ENCODE data around the gene PSMD7. TPM values are rescaled to one million over a fixed set of nuclear protein-coding genes. Genes with fewer than 3 reads are reported as not detected.

PSMD7 gene
- total and polyA plus RNA-seq, 2 of the 13 experiments (the other 11 are each of a cell fraction or from before 2014, with no cell fraction given) = 105 to 224 TPM

GRCh38 chr16:74296432-74297144 lies at the start of gene PSMD7 (continued):
- peak; percentile 81 for TF ChIP-seq BATF2 (CRISPR knock-in tag; IDR thresholded peaks at IDR 0.05)
- peak; percentile 95 for TF ChIP-seq BRF2 (CRISPR knock-in tag; IDR thresholded peaks at IDR 0.05)
- TF ChIP-seq, protein P1, sequence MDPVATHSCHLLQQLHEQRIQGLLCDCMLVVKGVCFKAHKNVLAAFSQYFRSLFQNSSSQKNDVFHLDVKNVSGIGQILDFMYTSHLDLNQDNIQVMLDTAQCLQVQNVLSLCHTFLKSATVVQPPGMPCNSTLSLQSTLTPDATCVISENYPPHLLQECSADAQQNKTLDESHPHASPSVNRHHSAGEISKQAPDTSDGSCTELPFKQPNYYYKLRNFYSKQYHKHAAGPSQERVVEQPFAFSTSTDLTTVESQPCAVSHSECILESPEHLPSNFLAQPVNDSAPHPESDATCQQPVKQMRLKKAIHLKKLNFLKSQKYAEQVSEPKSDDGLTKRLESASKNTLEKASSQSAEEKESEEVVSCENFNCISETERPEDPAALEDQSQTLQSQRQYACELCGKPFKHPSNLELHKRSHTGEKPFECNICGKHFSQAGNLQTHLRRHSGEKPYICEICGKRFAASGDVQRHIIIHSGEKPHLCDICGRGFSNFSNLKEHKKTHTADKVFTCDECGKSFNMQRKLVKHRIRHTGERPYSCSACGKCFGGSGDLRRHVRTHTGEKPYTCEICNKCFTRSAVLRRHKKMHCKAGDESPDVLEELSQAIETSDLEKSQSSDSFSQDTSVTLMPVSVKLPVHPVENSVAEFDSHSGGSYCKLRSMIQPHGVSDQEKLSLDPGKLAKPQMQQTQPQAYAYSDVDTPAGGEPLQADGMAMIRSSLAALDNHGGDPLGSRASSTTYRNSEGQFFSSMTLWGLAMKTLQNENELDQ (CRISPR knock-in tag; IDR thresholded peaks at IDR 0.05; ENCODE audit: borderline replicate concordance) = 0 out of 2 replicates have a peak, but pooled peaks have one; percentile 78
- TF ChIP-seq FOXO4 (CRISPR knock-in tag; conservative IDR thresholded peaks at IDR 0.05) = peak; percentile 95; the same call in 1 of the 2 replicates
- TF ChIP-seq ZNF510 (CRISPR knock-in tag; IDR thresholded peaks at IDR 0.05; ENCODE audit: low read depth) = peak; percentile 87; the same call in 1 of the 2 replicates
- TF ChIP-seq ZNF749 (CRISPR knock-in tag; IDR thresholded peaks at IDR 0.05; ENCODE audit: borderline replicate concordance) = peak; percentile 98
- 0 out of 2 replicates have a peak, but pooled peaks have one; percentile 10 for TF ChIP-seq TOE1 (CRISPR knock-in tag; IDR thresholded peaks at IDR 0.05)
- peak; percentile 96 for TF ChIP-seq POGK (CRISPR knock-in tag; conservative IDR thresholded peaks at IDR 0.05)
- TF ChIP-seq IRF2 (CRISPR knock-in tag; IDR thresholded peaks at IDR 0.05) = peak; percentile 78
- TF ChIP-seq MAF1 (CRISPR knock-in tag; IDR thresholded peaks at IDR 0.05; ENCODE audit: borderline replicate concordance) = no peak
- TF ChIP-seq ZNF616 (CRISPR knock-in tag; IDR thresholded peaks at IDR 0.05; ENCODE audit: low read depth) = peak; percentile 54
- TF ChIP-seq IKZF4 (CRISPR knock-in tag; IDR thresholded peaks at IDR 0.05; ENCODE audit: borderline replicate concordance, low read depth, not compliant biosample characterization) = peak; percentile 92
- peak; percentile 77; the same call in 1 of the 2 replicates for TF ChIP-seq ZNF205 (CRISPR knock-in tag; IDR thresholded peaks at IDR 0.05)
- no peak for TF ChIP-seq SNRNP70 (IDR thresholded peaks at IDR 0.05; ENCODE audit: low read depth, low read length)
- TF ChIP-seq ZNF589 (CRISPR knock-in tag; conservative IDR thresholded peaks at IDR 0.05) = peak; percentile 84; the same call in 1 of the 2 replicates
- TF ChIP-seq ZSCAN9 (CRISPR knock-in tag; IDR thresholded peaks at IDR 0.05; ENCODE audit: borderline replicate concordance) = peak; percentile 91; the same call in 1 of the 2 replicates
- peak; percentile 95 for TF ChIP-seq ZNF598 (CRISPR knock-in tag; IDR thresholded peaks at IDR 0.05; ENCODE audit: borderline replicate concordance)
- TF ChIP-seq ZBTB21 (CRISPR knock-in tag; IDR thresholded peaks at IDR 0.05) = peak; percentile 78
- TF ChIP-seq, protein P2, sequence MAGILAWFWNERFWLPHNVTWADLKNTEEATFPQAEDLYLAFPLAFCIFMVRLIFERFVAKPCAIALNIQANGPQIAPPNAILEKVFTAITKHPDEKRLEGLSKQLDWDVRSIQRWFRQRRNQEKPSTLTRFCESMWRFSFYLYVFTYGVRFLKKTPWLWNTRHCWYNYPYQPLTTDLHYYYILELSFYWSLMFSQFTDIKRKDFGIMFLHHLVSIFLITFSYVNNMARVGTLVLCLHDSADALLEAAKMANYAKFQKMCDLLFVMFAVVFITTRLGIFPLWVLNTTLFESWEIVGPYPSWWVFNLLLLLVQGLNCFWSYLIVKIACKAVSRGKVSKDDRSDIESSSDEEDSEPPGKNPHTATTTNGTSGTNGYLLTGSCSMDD (CRISPR knock-in tag; IDR thresholded peaks at IDR 0.05) = no peak
- no peak for TF ChIP-seq NPAS2 (CRISPR knock-in tag; IDR thresholded peaks at IDR 0.05; ENCODE audit: borderline replicate concordance)

Measured in HepG2 (cell line).